GM19455 (cell line): ENCODE measurements around the gene TMCC2.
A peak's percentile ranks its signal among the peaks of the same experiment; 100 is the strongest.
"Not testable (repeated sequence)": the region's sequence is repeated elsewhere in the genome, so short reads cannot be mapped to it uniquely, and the experiment has no call there.

Experiments
- ATAC-seq: cut with Tn5 transposase; IDR thresholded peaks from one replicate; pipeline ENCODE4 v1.9.1; 2021; ENCODE audit not compliant: unreplicated experiment

The TMCC2 gene

GRCh38 chr1:205279986-205280385 is 52.2 kb downstream of the TMCC2 start:
- no peak for ATAC-seq

- ATAC-seq, result not testable (repeated sequence)
These were observed 53.1 kb downstream of the TMCC2 start for GRCh38 chr1:205280666-205281395.

GRCh38 chr1:205283270-205284147 is 55.8 kb downstream of the TMCC2 start:
- no peak for ATAC-seq

GRCh38 chr1:205284420-205285144 is 56.8 kb downstream of the TMCC2 start:
- no peak for ATAC-seq

- peak; percentile 20 for ATAC-seq
These were observed 57.8 kb downstream of the TMCC2 start for GRCh38 chr1:205285381-205286101.

GRCh38 chr1:205286335-205286950 is 58.7 kb downstream of the TMCC2 start:
- ATAC-seq, result peak; percentile 38

GRCh38 chr1:205287076-205287475 is 59.3 kb downstream of the TMCC2 start:
- no peak for ATAC-seq

GRCh38 chr1:205287767-205288559 is 60.2 kb downstream of the TMCC2 start:
- ATAC-seq, result peak; percentile 77

- no peak for ATAC-seq
These were observed 63.9 kb downstream of the TMCC2 start for GRCh38 chr1:205291596-205291995.

- ATAC-seq, result no peak
These were observed 65.8 kb downstream of the TMCC2 start for GRCh38 chr1:205293350-205294074.

GRCh38 chr1:205294175-205294917 is 66.6 kb downstream of the TMCC2 start:
- no peak for ATAC-seq

GRCh38 chr1:205294934-205295333 is 67.2 kb downstream of the TMCC2 start:
- no peak for ATAC-seq

GRCh38 chr1:205296154-205296553 is 68.4 kb downstream of the TMCC2 start:
- ATAC-seq, result no peak

- ATAC-seq, result not testable (repeated sequence)
These were observed 69.9 kb downstream of the TMCC2 start for GRCh38 chr1:205297546-205298177.

- no peak for ATAC-seq
These were observed 70.6 kb downstream of the TMCC2 start for GRCh38 chr1:205298191-205298994.

- ATAC-seq, result no peak
These were observed 72.4 kb downstream of the TMCC2 start for GRCh38 chr1:205300149-205300548.
